ENCODE results near the gene PRKCSH.

GRCh38 chr19:11399667-11400066 is 35.8 kb upstream of the PRKCSH start:
- TF ChIP-seq CTCF (conservative IDR thresholded peaks at IDR 0.05; ENCODE audit: low read length): no peak
- no peak for TF ChIP-seq EZH2phosphoT487 (IDR thresholded peaks at IDR 0.05; ENCODE audit: borderline replicate concordance, low read depth, low read length)
